Omental fat pad (tissue), 4 donors: Measurements from ENCODE around the gene TBC1D22A. TPM values are rescaled to one million over a fixed set of nuclear protein-coding genes. Genes with fewer than 3 reads are reported as not detected.

ENCODE experiments used
- ATAC-seq: fragments of 150-250 bp; one replicate; pipeline ENCODE4 v1.9.1; 2016; ENCODE audit warnings: mild to moderate bottlenecking, moderate library complexity; ENCODE audit not compliant: low FRiP score
- DNase-seq: peaks from one replicate; pipeline ENCODE4 v3.0.0-alpha.2; 2019; ENCODE audit warnings: low spot score
- total RNA-seq, 4 donors: library from RNA; depleted of rRNA; stranded (reverse); fragments of >200 nt; gene quantifications; one replicate each; pipeline ENCODE4 v1.1.0, GENCODE V29; 2016
- TF ChIP-seq, protein P1 (sequence below), 3 donors: fragments of 450-650 bp; IDR thresholded peaks; one replicate each; pipeline ENCODE4 v1.5.1; 2016 to 2017; ENCODE audit warnings: antibody characterized with exemption in 3 of 3, mild to moderate bottlenecking in 3 of 3, moderate library complexity in 2 of 3

The TBC1D22A gene
- total RNA-seq, 4 donors from 2014 or later: 21.3 to 31.2 (median 24.5) TPM

DNA sequence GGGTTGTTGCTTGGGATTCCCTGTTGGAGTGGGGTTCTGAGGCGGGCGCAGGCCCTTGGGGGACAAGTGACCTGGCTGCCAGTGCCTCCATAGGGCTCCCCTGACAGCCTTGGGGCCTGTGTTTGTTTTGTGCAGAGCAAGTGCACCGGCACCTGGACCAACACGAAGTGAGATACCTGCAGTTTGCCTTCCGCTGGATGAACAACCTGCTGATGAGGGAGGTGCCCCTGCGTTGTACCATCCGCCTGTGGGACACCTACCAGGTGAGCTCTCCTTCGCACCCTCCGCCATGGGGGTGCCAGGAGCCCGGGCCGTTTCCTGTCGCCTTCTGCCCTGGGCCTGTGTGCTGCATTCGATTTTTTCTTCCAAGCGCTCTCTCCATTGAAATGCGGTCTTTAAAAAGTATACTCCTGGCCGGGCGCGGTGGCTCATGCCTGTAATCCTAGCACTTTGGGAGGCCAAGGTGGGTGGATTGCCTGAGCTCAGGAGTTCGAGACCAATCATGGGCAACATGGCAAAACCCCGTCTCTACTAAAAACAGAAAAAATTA, 274.6 kb downstream of the TBC1D22A start:
- TF ChIP-seq, protein P1, sequence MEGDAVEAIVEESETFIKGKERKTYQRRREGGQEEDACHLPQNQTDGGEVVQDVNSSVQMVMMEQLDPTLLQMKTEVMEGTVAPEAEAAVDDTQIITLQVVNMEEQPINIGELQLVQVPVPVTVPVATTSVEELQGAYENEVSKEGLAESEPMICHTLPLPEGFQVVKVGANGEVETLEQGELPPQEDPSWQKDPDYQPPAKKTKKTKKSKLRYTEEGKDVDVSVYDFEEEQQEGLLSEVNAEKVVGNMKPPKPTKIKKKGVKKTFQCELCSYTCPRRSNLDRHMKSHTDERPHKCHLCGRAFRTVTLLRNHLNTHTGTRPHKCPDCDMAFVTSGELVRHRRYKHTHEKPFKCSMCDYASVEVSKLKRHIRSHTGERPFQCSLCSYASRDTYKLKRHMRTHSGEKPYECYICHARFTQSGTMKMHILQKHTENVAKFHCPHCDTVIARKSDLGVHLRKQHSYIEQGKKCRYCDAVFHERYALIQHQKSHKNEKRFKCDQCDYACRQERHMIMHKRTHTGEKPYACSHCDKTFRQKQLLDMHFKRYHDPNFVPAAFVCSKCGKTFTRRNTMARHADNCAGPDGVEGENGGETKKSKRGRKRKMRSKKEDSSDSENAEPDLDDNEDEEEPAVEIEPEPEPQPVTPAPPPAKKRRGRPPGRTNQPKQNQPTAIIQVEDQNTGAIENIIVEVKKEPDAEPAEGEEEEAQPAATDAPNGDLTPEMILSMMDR (IDR thresholded peaks at IDR 0.05): no peak
- DNase-seq (no peak), ATAC-seq (no peak)

DNA sequence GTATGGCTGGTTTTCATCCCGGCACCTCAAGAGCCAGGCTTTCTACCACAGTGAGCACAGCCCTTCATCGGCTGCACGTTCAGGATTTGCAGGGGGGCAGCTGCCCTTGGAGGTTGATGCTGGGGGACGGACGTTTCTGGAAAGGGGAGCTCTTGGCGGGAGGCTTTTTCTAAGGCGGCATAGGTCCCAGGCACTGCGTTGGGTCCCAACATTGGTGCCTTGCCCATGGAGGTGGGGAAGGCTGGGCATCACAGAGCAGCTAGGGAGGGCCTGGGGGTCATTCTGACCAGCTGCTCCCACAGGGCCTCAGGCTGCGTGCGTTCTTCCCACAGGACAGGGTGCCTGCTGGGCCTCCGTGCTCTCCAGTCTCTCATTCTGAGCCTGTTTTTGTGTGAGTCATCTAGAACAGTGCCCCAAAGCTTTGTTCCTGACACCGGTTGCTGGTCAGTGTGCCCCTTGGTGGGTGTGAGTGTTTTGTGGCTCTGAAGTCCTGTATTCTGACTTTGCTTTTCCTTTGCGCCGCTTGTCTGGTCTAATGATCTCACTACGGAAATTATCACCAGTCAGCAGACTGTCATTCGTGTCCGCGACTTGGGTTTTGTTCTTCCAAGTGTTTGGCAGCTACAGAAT, 275.9 kb downstream of the TBC1D22A start:
- no peak for ATAC-seq
- TF ChIP-seq, protein P1 (IDR thresholded peaks at IDR 0.05): no peak
- no peak for DNase-seq

DNA sequence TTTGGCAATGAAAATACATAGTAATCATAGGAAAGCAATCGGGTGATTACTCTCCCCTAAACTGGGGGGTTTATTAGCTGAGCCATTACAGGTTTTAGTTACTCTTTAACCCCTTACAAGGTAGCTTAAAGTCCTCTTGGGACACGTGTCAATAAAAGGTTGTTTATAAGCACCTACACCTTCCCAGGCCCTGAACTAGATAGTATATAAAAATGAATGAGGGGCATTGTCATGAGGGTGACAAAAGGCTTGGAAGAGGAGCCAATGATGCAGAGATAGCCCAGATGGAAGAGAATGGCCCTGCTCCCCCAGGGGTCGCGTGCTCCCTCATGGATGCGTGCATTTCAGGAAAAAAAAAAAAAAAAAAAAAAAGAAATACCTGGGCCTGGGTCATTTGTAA, 276.9 kb downstream of the TBC1D22A start:
- TF ChIP-seq, protein P1 (IDR thresholded peaks at IDR 0.05): no peak

GRCh38 chr22:47040486-47041270, 278.2 kb downstream of the TBC1D22A start:
- TF ChIP-seq, protein P1 (IDR thresholded peaks at IDR 0.05): no peak
- ATAC-seq (no peak), DNase-seq (no peak)

More for the DNA sequence above, 276.9 kb downstream of the TBC1D22A start:
- DNase-seq: no peak
- ATAC-seq: no peak

DNA sequence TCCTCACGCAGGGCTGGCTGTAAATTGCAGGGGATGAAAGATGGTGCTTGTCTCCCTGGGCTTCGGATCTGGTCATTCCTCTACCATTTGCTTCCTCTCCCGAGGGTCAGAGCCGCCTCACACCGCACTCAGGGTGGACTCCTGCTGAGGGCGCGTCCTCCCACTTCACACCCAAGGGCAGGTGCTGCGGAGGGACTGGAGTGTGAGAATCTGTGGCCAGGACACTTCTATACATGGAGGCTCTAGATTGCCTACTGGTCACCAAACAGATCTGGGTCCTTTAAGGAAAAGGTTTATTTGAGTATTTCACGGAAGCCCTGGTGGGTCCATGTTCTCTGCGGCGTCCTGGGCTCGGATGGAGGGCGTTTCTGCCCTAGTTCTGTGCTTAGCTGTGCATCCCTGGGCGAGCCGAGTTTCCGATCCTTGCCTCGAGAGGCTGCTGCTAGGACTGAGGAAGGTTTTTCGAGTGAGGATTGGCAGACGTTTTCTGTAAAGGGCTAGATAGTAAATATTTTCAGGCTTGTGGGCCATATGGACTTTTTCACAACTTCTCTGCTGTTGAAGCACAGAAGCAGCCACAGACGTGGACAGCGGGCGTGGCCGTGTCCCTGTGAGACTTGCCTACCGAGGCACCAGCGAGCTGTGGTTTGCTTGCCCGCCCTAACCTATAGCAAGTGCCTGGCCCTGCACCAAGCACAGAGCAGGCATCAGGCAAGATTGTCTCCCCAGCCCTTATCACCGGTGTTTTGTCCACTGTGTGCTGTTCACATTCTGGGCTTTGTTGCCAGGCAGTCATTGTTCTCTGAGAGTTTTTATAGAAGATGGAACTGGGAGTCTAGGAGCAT, 279.0 kb downstream of the TBC1D22A start:
- DNase-seq: no peak
- TF ChIP-seq, protein P1 (IDR thresholded peaks at IDR 0.05): no peak

DNA sequence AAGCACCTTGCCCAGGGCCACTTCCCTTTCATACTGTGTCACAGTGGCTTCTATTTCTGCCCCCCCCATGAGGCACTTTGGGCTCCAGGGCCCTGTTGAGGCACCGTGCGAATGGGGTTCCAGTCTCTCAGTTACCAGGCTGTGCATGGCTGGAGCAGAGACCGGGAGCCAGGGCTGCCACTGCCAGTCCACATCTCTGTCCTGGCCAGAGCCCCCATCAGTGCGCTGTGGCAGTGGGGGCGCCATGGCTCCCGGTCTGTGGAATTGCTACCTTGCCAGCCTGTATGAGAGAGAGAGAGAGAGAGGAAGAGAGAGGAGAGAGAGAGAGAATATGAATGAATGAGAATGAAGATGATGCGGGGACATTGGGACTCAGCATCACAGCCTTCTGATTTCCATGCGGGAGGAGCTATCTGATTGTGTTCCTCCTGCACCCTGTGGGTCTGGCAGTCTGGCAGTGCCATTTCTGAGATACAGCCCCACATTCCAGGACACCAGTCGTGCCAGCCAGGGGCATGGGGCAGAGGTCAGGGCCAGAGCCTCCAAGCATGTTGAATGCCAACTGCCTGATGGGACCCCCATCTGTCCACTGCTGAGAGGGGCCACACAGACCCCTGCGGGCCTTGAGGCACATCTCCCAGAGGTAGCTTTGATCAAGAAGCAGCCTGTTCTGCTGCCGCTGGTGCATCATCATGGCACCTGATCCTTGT, 279.8 kb downstream of the TBC1D22A start:
- TF ChIP-seq, protein P1 (IDR thresholded peaks at IDR 0.05): no peak
- DNase-seq (no peak), ATAC-seq (no peak)

More for the DNA sequence above, 279.0 kb downstream of the TBC1D22A start:
- ATAC-seq: no peak
